Uterus (tissue), 4 donors: ENCODE measurements around the gene ARHGEF19. TPM values are rescaled to one million over a fixed set of nuclear protein-coding genes. Genes with fewer than 3 reads are reported as not detected.

Source experiments
- DNase-seq, 2 donors: peaks; one replicate each; pipeline ENCODE4 v3.0.0-alpha.2; 2019 to 2020
- H3K27ac ChIP-seq, 2 donors: fragments of 200-600 bp; sonication (generic); 1 replicate in 1 of 2; 2 replicates in 1 of 2; pipeline ENCODE4 v1.5.1; 2016 to 2018
- H3K27me3 ChIP-seq, 2 donors: fragments of 200-600 bp; sonication (generic); one replicate each; pipeline ENCODE4 v1.5.1; 2018 to 2019; ENCODE audit warnings: control low read depth in 1 of 2
- H3K36me3 ChIP-seq, 2 donors: fragments of 200-600 bp; sonication (generic); one replicate each; pipeline ENCODE4 v1.5.1; 2019; ENCODE audit warnings: control low read depth in 1 of 2
- H3K4me1 ChIP-seq, 2 donors: fragments of 200-600 bp; sonication (generic); one replicate each; pipeline ENCODE4 v1.5.1; 2018 to 2019; ENCODE audit warnings: control low read depth in 1 of 2
- H3K4me3 ChIP-seq, 2 donors: fragments of 200-600 bp; sonication (generic); 1 replicate in 1 of 2; 2 replicates in 1 of 2; pipeline ENCODE4 v1.5.1; 2018 to 2019; ENCODE audit warnings: mild to moderate bottlenecking in 1 of 2
- H3K9me3 ChIP-seq, 2 donors: fragments of 200-600 bp; sonication (generic); one replicate each; pipeline ENCODE4 v1.5.1; 2019; ENCODE audit warnings: control low read depth in 1 of 2
- POLR2A ChIP-seq, 2 donors: fragments of 450-650 bp; IDR thresholded peaks; one replicate each; pipeline ENCODE4 v1.6.1; 2016; ENCODE audit warnings: antibody characterized with exemption in 2 of 2, mild to moderate bottlenecking in 1 of 2, moderate library complexity in 1 of 2
- intact Hi-C: fragments of 100-400 bp; cut with DNase I; formaldehyde crosslinking; loops from one replicate; pipeline ENCODE4 v1.15.1; 2023; ENCODE audit warnings: low total_unique reads
- total RNA-seq, 4 donors: library from RNA; depleted of rRNA in 3 of 4; stranded (reverse); fragments of >200 nt in 3 of 4; gene quantifications; one replicate each; pipeline versions ENCODE4 v1.1.0 to v1.2.4, GENCODE V29; 2014 to 2023
- TF ChIP-seq, protein P1 (sequence below), 4 experiments: fragments of 200-600 bp in 2 of 4; fragments of 450-650 bp in 2 of 4; sonication (generic) in 2 of 4; IDR thresholded peaks; one replicate each; pipeline ENCODE4 v1.5.1; 2016 to 2019; ENCODE audit warnings: antibody characterized with exemption in 4 of 4, mild to moderate bottlenecking in 2 of 4, moderate library complexity in 1 of 4
- donor health status: DM: yes; HTN: yes; CAD: no.

ARHGEF19 gene
- total RNA-seq, 4 donors from 2014 or later = 3.6 to 26.8 (median 12.2) TPM

DNA sequence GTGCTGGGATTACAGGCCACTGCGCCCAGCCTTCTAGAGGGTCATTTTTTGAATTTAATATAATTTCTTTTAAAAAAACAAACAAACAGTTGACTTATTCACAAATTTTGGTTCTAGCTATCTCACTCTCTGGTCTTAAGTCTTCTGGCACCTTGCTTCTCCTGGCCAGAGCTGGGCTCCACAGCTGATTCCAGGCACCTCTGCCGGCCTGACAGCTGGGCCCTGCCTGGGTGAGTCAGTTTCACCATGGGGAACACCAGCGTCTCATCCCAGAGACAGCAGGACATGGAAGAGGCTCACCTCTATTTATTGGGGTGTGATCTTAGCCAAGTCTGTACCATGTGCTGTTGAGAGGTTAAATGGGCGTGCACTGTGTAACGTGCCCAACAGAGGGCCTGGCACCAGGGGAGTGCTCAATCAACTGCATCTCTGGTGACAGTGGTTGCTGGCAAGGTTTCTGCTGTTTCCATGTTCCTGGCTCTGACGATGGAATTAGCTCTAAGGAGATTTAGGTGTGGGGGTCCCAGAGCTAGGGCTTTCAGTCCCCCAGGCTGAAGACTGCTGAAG is 23.6 kb upstream of the ARHGEF19 start:
- no peaks in the 10 kb centered on the region for H3K27me3 ChIP-seq
- peak overlapping the region; percentile 79 to 90 for H3K27ac ChIP-seq
- no peaks in the 10 kb centered on the region for H3K36me3 ChIP-seq
- H3K4me3 ChIP-seq = peak overlapping the region; percentile 50 to 51
- TF ChIP-seq POLR2A (IDR thresholded peaks at IDR 0.05) = no peak
- TF ChIP-seq, protein P1, sequence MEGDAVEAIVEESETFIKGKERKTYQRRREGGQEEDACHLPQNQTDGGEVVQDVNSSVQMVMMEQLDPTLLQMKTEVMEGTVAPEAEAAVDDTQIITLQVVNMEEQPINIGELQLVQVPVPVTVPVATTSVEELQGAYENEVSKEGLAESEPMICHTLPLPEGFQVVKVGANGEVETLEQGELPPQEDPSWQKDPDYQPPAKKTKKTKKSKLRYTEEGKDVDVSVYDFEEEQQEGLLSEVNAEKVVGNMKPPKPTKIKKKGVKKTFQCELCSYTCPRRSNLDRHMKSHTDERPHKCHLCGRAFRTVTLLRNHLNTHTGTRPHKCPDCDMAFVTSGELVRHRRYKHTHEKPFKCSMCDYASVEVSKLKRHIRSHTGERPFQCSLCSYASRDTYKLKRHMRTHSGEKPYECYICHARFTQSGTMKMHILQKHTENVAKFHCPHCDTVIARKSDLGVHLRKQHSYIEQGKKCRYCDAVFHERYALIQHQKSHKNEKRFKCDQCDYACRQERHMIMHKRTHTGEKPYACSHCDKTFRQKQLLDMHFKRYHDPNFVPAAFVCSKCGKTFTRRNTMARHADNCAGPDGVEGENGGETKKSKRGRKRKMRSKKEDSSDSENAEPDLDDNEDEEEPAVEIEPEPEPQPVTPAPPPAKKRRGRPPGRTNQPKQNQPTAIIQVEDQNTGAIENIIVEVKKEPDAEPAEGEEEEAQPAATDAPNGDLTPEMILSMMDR (IDR thresholded peaks at IDR 0.05) = peak in 1 of 4 experiments; percentile 16
- H3K4me1 ChIP-seq = peaks cover 0 to 5% of the 10 kb centered on the region in 2 donors
- intact Hi-C loops = no loop called here
- no peaks in the 10 kb centered on the region for H3K9me3 ChIP-seq
- DNase-seq = no peak

DNA sequence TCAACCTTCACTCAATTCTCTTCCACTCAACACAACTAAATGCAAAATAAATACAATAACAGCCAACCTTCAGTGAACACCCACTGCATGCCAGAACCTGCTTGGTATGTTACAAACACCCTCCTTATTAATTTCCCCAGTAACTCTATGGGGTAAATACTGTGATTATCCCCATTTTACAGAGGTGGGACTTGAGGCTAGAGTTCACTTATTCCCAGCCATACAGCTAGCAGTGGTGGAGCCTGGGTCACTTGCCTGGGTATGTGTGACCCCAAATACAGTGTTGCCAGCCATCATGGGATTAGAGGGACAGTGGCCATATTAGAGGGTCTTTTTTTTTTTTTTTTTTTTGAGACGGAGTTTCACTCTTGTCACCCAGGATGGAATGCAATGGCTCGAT is 22.9 kb upstream of the ARHGEF19 start:
- Histone ChIP-seq H3K4me3 (no peak overlapping the region), H3K27ac (peak overlapping the region in 1 of 2 donors; percentile 90), H3K36me3 (no peaks in the 10 kb centered on the region), H3K27me3 (no peaks in the 10 kb centered on the region), H3K9me3 (no peaks in the 10 kb centered on the region), H3K4me1 (peaks cover 0 to 5% of the 10 kb centered on the region in 2 donors)
- intact Hi-C loops = no loop called here
- TF ChIP-seq, protein P1 (IDR thresholded peaks at IDR 0.05) = no peak
- no peak for TF ChIP-seq POLR2A (IDR thresholded peaks at IDR 0.05)
- DNase-seq = no peak

DNA sequence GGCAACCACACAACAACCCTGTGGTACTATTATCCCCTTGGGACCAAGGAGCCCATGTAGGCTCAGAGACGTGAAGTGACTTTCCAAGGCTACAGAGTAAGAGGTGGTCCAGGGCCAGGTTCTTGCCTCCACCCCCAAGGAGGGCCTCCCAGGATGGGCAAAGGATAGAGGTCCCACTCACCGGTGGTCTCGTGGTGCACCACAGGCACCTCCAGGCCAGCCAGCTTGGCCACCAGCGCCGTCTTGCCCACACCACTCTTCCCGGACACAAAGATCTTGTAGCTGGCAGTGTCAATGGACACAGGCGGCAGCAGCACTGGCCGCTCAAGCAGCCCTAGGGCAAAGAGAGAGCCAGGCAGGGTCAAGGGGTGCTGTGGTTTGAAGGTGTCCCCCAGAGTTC is 21.0 kb upstream of the ARHGEF19 start:
- DNase-seq = no peak
- Histone ChIP-seq H3K27ac (no peak overlapping the region), H3K4me1 (peaks cover 0 to 5% of the 10 kb centered on the region in 2 donors), H3K4me3 (no peak overlapping the region), H3K9me3 (no peaks in the 10 kb centered on the region), H3K36me3 (no peaks in the 10 kb centered on the region), H3K27me3 (no peaks in the 10 kb centered on the region)
- TF ChIP-seq POLR2A (IDR thresholded peaks at IDR 0.05) = no peak
- TF ChIP-seq, protein P1 (IDR thresholded peaks at IDR 0.05) = no peak
- intact Hi-C loops = no loop called here

DNA sequence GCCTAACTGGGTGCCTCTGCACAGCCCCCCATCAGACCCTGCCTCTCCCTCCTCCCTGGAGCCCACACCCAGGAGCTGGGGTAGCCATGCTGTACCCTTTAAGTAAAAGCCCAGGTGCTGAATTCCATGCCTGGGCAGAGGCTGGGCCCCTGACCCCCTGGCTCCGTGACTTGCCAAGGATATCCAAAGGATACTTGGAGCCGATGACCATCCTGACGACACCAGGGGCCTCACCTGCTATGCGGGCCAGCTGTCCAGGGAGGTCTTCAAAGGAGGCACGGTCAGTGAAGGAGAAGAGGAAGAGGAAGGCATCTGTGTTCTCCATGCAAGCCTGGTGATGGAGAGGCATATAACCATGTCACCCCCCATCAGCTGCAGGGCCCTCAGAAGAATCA is 19.9 kb upstream of the ARHGEF19 start:
- H3K4me1 ChIP-seq = no peaks in the 10 kb centered on the region
- DNase-seq = no peak
- H3K27me3 ChIP-seq = peaks cover 0 to 7% of the 10 kb centered on the region in 2 donors
- H3K36me3 ChIP-seq = no peaks in the 10 kb centered on the region
- H3K9me3 ChIP-seq = no peaks in the 10 kb centered on the region
- intact Hi-C loops = no loop called here
- no peak overlapping the region for H3K27ac ChIP-seq
- no peak overlapping the region for H3K4me3 ChIP-seq
- TF ChIP-seq, protein P1 (IDR thresholded peaks at IDR 0.05) = no peak
- no peak for TF ChIP-seq POLR2A (IDR thresholded peaks at IDR 0.05)

DNA sequence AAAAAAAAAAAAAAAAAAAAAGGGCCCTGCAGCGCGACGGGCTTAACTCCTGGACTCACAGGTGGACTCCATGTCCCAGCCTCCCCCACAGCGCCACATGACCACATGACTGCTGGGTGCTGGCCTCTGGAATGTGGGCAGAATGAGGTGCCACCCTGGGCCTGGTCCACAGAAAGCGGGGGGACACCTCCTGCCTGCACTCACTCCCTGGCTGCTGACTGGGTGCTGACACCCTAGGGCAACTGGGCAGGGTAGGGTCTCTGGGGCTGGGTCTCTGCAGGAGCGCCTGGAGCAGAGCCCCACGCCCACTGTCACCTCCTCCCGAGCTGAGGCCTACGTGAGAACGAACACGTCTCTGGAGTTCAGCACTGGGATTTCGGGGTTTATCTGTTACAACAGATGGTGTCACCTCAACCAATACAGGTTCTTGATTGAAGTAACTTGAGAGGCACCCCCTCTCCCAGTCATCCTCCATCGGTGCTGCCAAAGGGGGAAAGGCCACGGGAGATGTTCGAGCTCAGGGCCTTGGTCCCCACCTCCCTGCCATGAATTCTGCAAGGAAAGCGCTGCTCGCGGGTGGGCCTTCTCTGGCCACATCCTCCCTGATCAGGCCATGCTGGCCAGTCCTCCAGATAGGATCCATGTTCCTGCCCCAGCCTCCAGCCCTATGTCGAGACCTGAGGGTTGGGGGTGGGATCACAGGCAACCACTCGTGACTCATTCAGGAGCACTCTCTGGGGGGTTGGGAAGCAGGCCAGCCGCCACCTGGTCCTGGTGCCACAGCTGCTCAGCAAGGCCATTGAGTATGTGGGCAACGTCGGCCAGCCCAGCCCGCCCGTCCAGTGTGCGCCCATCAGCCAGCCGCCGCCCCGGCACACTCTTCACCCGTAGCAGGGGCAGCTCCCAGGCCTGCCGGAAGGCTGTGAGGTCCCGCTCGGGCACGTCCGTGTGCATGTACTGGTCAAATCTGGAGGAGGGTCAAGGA is 19.2 kb upstream of the ARHGEF19 start:
- peaks cover 3 to 12% of the 10 kb centered on the region in 2 donors for H3K27me3 ChIP-seq
- H3K27ac ChIP-seq = no peak overlapping the region
- intact Hi-C loops = no loop called here
- no peak for TF ChIP-seq POLR2A (IDR thresholded peaks at IDR 0.05)
- TF ChIP-seq, protein P1 (IDR thresholded peaks at IDR 0.05) = no peak
- no peaks in the 10 kb centered on the region for H3K4me1 ChIP-seq
- no peaks in the 10 kb centered on the region for H3K9me3 ChIP-seq
- H3K4me3 ChIP-seq = no peak overlapping the region
- H3K36me3 ChIP-seq = no peaks in the 10 kb centered on the region
- no peak for DNase-seq
